HCT116 (cell line): ENCODE results near the gene ZC2HC1C. TPM values are rescaled to one million over a fixed set of nuclear protein-coding genes. Genes with fewer than 3 reads are reported as not detected.

Experiments used
- ATAC-seq: fragments of 200-7000 bp; cut with Tn5 transposase; 2 replicates; pipeline ENCODE4 v1.9.1; 2020; ENCODE audit warnings: mild to moderate bottlenecking, moderate library complexity
- BruUV-seq: library from RNA; stranded (reverse); fragments of 400-500 nt; replicated peaks from 2 replicates; lab custom pipeline; 2021; lab: Mats Ljungman, UMichigan
- CTCF ChIA-PET: fragments of 300-600 bp; sonication (Branson Sonifier 250); formaldehyde crosslinking; loops from one replicate; lab custom pipeline; 2021; ENCODE audit warnings: antibody characterized with exemption; lab: Charles Lee
- POLR2A ChIA-PET: fragments of 300-600, 350-600 bp; sonication (Branson Sonifier 250); formaldehyde crosslinking; loops from one replicate; lab custom pipeline; 2021; ENCODE audit warnings: antibody characterized with exemption; lab: Charles Lee
- RAD21 ChIA-PET, 2 experiments: fragments of 300-600 bp; sonication (Branson Sonifier 250); formaldehyde crosslinking; loops; one replicate each; lab custom pipeline; 2023; ENCODE audit warnings: low total read pairs in 2 of 2; ENCODE audit not compliant: uncharacterized antibody in 2 of 2, unreplicated experiment in 2 of 2, low non-redundant PET in 1 of 2; lab: Charles Lee
- DNase-seq: peaks from one replicate; pipeline ENCODE4 v3.0.0-alpha.2; 2010; ENCODE audit warnings: low read depth, low spot score
- H2AFZ ChIP-seq: fragments of 200-600 bp; shearing (Covaris generic), sonication (generic); 2 replicates; pipeline ENCODE4 v1.6.1; 2017; ENCODE audit warnings: low read depth, mixed run types, mixed read lengths, antibody characterized with exemption, low read length; ENCODE audit not compliant: poor library complexity, severe bottlenecking
- H3K27ac ChIP-seq: 2 replicates; pipeline ENCODE4 v1.5.1; 2012; ENCODE audit warnings: low read depth, low read length
- H3K27me3 ChIP-seq: fragments of 200-600 bp; sonication (generic); 2 replicates; pipeline ENCODE4 v1.6.1; 2016; ENCODE audit warnings: mixed run types, low read length, mixed read lengths; ENCODE audit not compliant: insufficient read depth
- H3K36me3 ChIP-seq, 2 experiments: fragments of 200-500 bp in 1 of 2; fragments of 200-600 bp in 1 of 2; sonication (Bioruptor generic) in 1 of 2; sonication (generic) in 1 of 2; 2 replicates each; pipeline versions ENCODE4 v1.5.1 to v1.6.1; 2014 to 2016; ENCODE audit warnings: low read length in 2 of 2, inconsistent platforms in 1 of 2, mixed read lengths in 1 of 2, mixed run types in 1 of 2; ENCODE audit not compliant: insufficient read depth in 2 of 2, control insufficient read depth in 1 of 2
- H3K4me1 ChIP-seq, 2 experiments: fragments of 200-600 bp in 1 of 2; sonication (generic) in 1 of 2; 2 replicates each; pipeline versions ENCODE4 v1.5.1 to v1.6.1; 2012 to 2017; ENCODE audit warnings: low read length in 2 of 2, inconsistent platforms in 1 of 2, mild to moderate bottlenecking in 1 of 2, mixed read lengths in 1 of 2, mixed run types in 1 of 2, moderate library complexity in 1 of 2; ENCODE audit not compliant: insufficient read depth in 2 of 2, control insufficient read depth in 1 of 2
- H3K4me2 ChIP-seq: fragments of 200-600 bp; sonication (generic); 2 replicates; pipeline ENCODE4 v1.6.1; 2017; ENCODE audit warnings: mixed run types, low read length, mixed read lengths
- H3K4me3 ChIP-seq, 2 experiments: fragments of 200-600 bp in 1 of 2; sonication (generic) in 1 of 2; replicated peaks in 1 of 2; 2 replicates each; pipeline ENCODE4 v1.5.1; 2011 to 2016; ENCODE audit warnings: low read length in 2 of 2, control low read depth in 1 of 2, low read depth in 1 of 2, mild to moderate bottlenecking in 1 of 2, mixed read lengths in 1 of 2, mixed run types in 1 of 2
- H3K79me2 ChIP-seq: fragments of 200-600 bp; sonication (generic); 2 replicates; pipeline ENCODE4 v1.6.1; 2017; ENCODE audit warnings: mild to moderate bottlenecking, mixed run types, low read length, moderate library complexity, mixed read lengths; ENCODE audit not compliant: insufficient read depth
- H3K9ac ChIP-seq: fragments of 200-600 bp; sonication (generic); 2 replicates; pipeline ENCODE4 v1.6.1; 2016; ENCODE audit warnings: low read length, mixed read lengths
- H3K9me2 ChIP-seq: fragments of 200-600 bp; sonication (generic), shearing (Covaris generic); 2 replicates; pipeline ENCODE4 v1.6.1; 2017; ENCODE audit warnings: mixed run types, mild to moderate bottlenecking, moderate library complexity; ENCODE audit not compliant: insufficient read depth
- H3K9me3 ChIP-seq, 2 experiments: fragments of 200-500 bp in 1 of 2; fragments of 200-600 bp in 1 of 2; sonication (Bioruptor generic) in 1 of 2; sonication (generic) in 1 of 2; 2 replicates each; pipeline ENCODE4 v1.6.1; 2014 to 2017; ENCODE audit warnings: low read length in 2 of 2, mixed read lengths in 2 of 2, inconsistent platforms in 1 of 2, low read depth in 1 of 2, mild to moderate bottlenecking in 1 of 2, mixed run types in 1 of 2, moderate library complexity in 1 of 2; ENCODE audit not compliant: control insufficient read depth in 1 of 2, insufficient read depth in 1 of 2
- H4K20me1 ChIP-seq: fragments of 200-600 bp; sonication (generic), shearing (Covaris generic); 2 replicates; pipeline ENCODE4 v1.6.1; 2017; ENCODE audit warnings: mixed run types, mild to moderate bottlenecking, moderate library complexity; ENCODE audit not compliant: insufficient read depth
- ATF3 ChIP-seq: IDR thresholded peaks from 2 replicates; pipeline ENCODE4 v1.6.1; 2012
- CBX3 ChIP-seq: IDR thresholded peaks from 2 replicates; pipeline ENCODE4 v1.6.1; 2012; ENCODE audit warnings: low read depth
- CEBPB ChIP-seq: IDR thresholded peaks from 2 replicates; pipeline ENCODE4 v1.6.1; 2012; ENCODE audit warnings: low read depth
- EZH2 ChIP-seq: fragments of 200-600 bp; sonication (generic); IDR thresholded peaks from 2 replicates; pipeline ENCODE4 v1.6.1; 2017; ENCODE audit warnings: antibody characterized with exemption, mixed run types
- EZH2phosphoT487 ChIP-seq: fragments of 200-600 bp; IDR thresholded peaks from 2 replicates; pipeline ENCODE4 v1.6.1; 2018; ENCODE audit warnings: antibody characterized with exemption, borderline replicate concordance
- FOSL1 ChIP-seq: IDR thresholded peaks from 2 replicates; pipeline ENCODE4 v1.6.1; 2012; ENCODE audit warnings: low read depth
- JUND ChIP-seq: IDR thresholded peaks from 2 replicates; pipeline ENCODE4 v1.6.1; 2012
- POLR2A ChIP-seq: IDR thresholded peaks from 2 replicates; pipeline ENCODE4 v1.7.0; 2011; ENCODE audit warnings: borderline replicate concordance; ENCODE audit not compliant: insufficient read depth, insufficient read length; ENCODE audit errors: extremely low read depth
- POLR2AphosphoS5 ChIP-seq: IDR thresholded peaks from 2 replicates; pipeline ENCODE4 v1.6.1; 2011; ENCODE audit warnings: mild to moderate bottlenecking, low read depth, low read length, moderate library complexity
- RAD21 ChIP-seq: IDR thresholded peaks from 2 replicates; pipeline ENCODE4 v1.6.1; 2012; ENCODE audit warnings: low read depth, mild to moderate bottlenecking
- SIN3A ChIP-seq: IDR thresholded peaks from 2 replicates; pipeline ENCODE4 v1.6.1; 2012; ENCODE audit warnings: low read depth
- SP1 ChIP-seq: IDR thresholded peaks from 2 replicates; pipeline ENCODE4 v1.6.1; 2012; ENCODE audit warnings: low read depth
- SRF ChIP-seq: IDR thresholded peaks from 2 replicates; pipeline ENCODE4 v1.6.1; 2012; ENCODE audit warnings: low read depth
- TCF7L2 ChIP-seq: IDR thresholded peaks from 2 replicates; pipeline ENCODE4 v1.7.0; 2011; ENCODE audit warnings: borderline replicate concordance, inconsistent platforms; ENCODE audit not compliant: insufficient read depth, insufficient read length; ENCODE audit errors: extremely low read depth
- YY1 ChIP-seq: IDR thresholded peaks from 2 replicates; pipeline ENCODE4 v1.6.1; 2011; ENCODE audit warnings: low read length, low read depth, moderate library complexity, mild to moderate bottlenecking; ENCODE audit not compliant: insufficient replicate concordance; ENCODE audit errors: extremely low read depth
- ZFX ChIP-seq: fragments of 450-650 bp; IDR thresholded peaks from 2 replicates; pipeline ENCODE4 v1.6.1; 2017
- ZNF274 ChIP-seq: fragments of 200-500 bp; sonication (Bioruptor generic); IDR thresholded peaks from 2 replicates; pipeline ENCODE4 v1.6.1; 2014; ENCODE audit warnings: mild to moderate bottlenecking, low read depth, low read length, inconsistent platforms
- intact Hi-C: fragments of 100-400 bp; cut with micrococcal nuclease; formaldehyde crosslinking; loops from 2 replicates; pipeline ENCODE4 v1.10.0; 2022
- total RNA-seq: library from RNA; stranded (reverse); gene quantifications from one replicate; pipeline ENCODE4 v1.2.1, GENCODE V29; 2021; ENCODE audit not compliant: unreplicated experiment
- TF ChIP-seq, protein P1 (sequence below), 3 experiments: fragments of 200-600 bp in 1 of 3; sonication (generic) in 1 of 3; IDR thresholded peaks in 2 of 3; conservative IDR thresholded peaks in 1 of 3; 2 replicates each; pipeline ENCODE4 v1.5.1; 2012 to 2017; ENCODE audit warnings: low read depth in 2 of 3, low read length in 2 of 3, antibody characterized with exemption in 1 of 3, borderline replicate concordance in 1 of 3, control low read depth in 1 of 3, mild to moderate bottlenecking in 1 of 3, mixed read lengths in 1 of 3, mixed run types in 1 of 3, moderate library complexity in 1 of 3; ENCODE audit not compliant: insufficient read depth in 1 of 3
- TF ChIP-seq, protein P2 (sequence below): IDR thresholded peaks from 2 replicates; pipeline ENCODE4 v1.6.1; 2012; ENCODE audit warnings: low read depth
- TF ChIP-seq, protein P3 (sequence below): IDR thresholded peaks from 2 replicates; pipeline ENCODE4 v1.6.1; 2011; ENCODE audit warnings: mild to moderate bottlenecking, low read length, moderate library complexity; ENCODE audit not compliant: insufficient replicate concordance; ENCODE audit errors: extremely low read depth

ZC2HC1C gene
- total RNA-seq, 1 experiment from 2014 or later: 0.98 TPM

- intact Hi-C loops: no loop called here
- no peak overlapping the region for H2AFZ ChIP-seq
- DNase-seq (no peak), ATAC-seq (no peak)
- H3K9me2 ChIP-seq: no peaks in the 10 kb centered on the region
- no peak overlapping the region for H3K9ac ChIP-seq
- TF ChIP-seq, protein P1, sequence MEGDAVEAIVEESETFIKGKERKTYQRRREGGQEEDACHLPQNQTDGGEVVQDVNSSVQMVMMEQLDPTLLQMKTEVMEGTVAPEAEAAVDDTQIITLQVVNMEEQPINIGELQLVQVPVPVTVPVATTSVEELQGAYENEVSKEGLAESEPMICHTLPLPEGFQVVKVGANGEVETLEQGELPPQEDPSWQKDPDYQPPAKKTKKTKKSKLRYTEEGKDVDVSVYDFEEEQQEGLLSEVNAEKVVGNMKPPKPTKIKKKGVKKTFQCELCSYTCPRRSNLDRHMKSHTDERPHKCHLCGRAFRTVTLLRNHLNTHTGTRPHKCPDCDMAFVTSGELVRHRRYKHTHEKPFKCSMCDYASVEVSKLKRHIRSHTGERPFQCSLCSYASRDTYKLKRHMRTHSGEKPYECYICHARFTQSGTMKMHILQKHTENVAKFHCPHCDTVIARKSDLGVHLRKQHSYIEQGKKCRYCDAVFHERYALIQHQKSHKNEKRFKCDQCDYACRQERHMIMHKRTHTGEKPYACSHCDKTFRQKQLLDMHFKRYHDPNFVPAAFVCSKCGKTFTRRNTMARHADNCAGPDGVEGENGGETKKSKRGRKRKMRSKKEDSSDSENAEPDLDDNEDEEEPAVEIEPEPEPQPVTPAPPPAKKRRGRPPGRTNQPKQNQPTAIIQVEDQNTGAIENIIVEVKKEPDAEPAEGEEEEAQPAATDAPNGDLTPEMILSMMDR (IDR thresholded peaks at IDR 0.05 in 2 of 3, conservative IDR thresholded peaks at IDR 0.05 in 1 of 3; ENCODE audit: borderline replicate concordance in 1 of 3, insufficient read depth in 1 of 3, low read depth in 2 of 3, low read length in 2 of 3): no peak
- no peak for TF ChIP-seq EZH2phosphoT487
- TF ChIP-seq ZNF274: no peak
- TF ChIP-seq, protein P2, sequence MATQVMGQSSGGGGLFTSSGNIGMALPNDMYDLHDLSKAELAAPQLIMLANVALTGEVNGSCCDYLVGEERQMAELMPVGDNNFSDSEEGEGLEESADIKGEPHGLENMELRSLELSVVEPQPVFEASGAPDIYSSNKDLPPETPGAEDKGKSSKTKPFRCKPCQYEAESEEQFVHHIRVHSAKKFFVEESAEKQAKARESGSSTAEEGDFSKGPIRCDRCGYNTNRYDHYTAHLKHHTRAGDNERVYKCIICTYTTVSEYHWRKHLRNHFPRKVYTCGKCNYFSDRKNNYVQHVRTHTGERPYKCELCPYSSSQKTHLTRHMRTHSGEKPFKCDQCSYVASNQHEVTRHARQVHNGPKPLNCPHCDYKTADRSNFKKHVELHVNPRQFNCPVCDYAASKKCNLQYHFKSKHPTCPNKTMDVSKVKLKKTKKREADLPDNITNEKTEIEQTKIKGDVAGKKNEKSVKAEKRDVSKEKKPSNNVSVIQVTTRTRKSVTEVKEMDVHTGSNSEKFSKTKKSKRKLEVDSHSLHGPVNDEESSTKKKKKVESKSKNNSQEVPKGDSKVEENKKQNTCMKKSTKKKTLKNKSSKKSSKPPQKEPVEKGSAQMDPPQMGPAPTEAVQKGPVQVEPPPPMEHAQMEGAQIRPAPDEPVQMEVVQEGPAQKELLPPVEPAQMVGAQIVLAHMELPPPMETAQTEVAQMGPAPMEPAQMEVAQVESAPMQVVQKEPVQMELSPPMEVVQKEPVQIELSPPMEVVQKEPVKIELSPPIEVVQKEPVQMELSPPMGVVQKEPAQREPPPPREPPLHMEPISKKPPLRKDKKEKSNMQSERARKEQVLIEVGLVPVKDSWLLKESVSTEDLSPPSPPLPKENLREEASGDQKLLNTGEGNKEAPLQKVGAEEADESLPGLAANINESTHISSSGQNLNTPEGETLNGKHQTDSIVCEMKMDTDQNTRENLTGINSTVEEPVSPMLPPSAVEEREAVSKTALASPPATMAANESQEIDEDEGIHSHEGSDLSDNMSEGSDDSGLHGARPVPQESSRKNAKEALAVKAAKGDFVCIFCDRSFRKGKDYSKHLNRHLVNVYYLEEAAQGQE: no peak
- TF ChIP-seq TCF7L2: no peak
- TF ChIP-seq ZFX: no peak
- TF ChIP-seq POLR2A: no peak
- TF ChIP-seq ATF3: no peak
- no peak for TF ChIP-seq RAD21
- no peak for TF ChIP-seq JUND
- no peak for TF ChIP-seq FOSL1
- no peak for TF ChIP-seq CBX3
- TF ChIP-seq CEBPB: no peak
- TF ChIP-seq SIN3A: no peak
- TF ChIP-seq, protein P3, sequence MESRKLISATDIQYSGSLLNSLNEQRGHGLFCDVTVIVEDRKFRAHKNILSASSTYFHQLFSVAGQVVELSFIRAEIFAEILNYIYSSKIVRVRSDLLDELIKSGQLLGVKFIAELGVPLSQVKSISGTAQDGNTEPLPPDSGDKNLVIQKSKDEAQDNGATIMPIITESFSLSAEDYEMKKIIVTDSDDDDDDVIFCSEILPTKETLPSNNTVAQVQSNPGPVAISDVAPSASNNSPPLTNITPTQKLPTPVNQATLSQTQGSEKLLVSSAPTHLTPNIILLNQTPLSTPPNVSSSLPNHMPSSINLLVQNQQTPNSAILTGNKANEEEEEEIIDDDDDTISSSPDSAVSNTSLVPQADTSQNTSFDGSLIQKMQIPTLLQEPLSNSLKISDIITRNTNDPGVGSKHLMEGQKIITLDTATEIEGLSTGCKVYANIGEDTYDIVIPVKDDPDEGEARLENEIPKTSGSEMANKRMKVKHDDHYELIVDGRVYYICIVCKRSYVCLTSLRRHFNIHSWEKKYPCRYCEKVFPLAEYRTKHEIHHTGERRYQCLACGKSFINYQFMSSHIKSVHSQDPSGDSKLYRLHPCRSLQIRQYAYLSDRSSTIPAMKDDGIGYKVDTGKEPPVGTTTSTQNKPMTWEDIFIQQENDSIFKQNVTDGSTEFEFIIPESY: no peak
- TF ChIP-seq YY1: no peak
- TF ChIP-seq SRF: no peak
- no peak for TF ChIP-seq POLR2AphosphoS5
- TF ChIP-seq EZH2: no peak
- TF ChIP-seq SP1: no peak
- no peak overlapping the region for H3K27ac ChIP-seq
- BruUV-seq: no TSS peak
- ChIA-PET CTCF (no interaction called here), POLR2A (no interaction called here), RAD21 (no interaction called here)
- H3K27me3 ChIP-seq: no peaks in the 10 kb centered on the region
- peak overlapping the region; percentile 55 for H3K4me2 ChIP-seq
- H3K36me3 ChIP-seq: 0 out of 4 replicates have a peak, but pooled peaks cover 0 to 3% of the 10 kb centered on the region in 2 experiments
- H4K20me1 ChIP-seq: no peaks in the 10 kb centered on the region
- H3K9me3 ChIP-seq: no peaks in the 10 kb centered on the region
- peaks cover 7 to 16% of the 10 kb centered on the region in 2 experiments; a peak in 3 of 4 replicates for H3K4me1 ChIP-seq
- H3K79me2 ChIP-seq: 0 out of 2 replicates have a peak, but pooled peaks cover 3% of the 10 kb centered on the region
- no peak overlapping the region for H3K4me3 ChIP-seq
These were observed 28.5 kb upstream of the ZC2HC1C start for GRCh38 chr14:75040959-75041358.
